ENCODE data around the gene ZNF417. TPM values are rescaled to one million over a fixed set of nuclear protein-coding genes. Genes with fewer than 3 reads are reported as not detected.
A peak's percentile ranks its signal among the peaks of the same experiment; 100 is the strongest.

The ZNF417 gene
- total and polyA plus RNA-seq, 2 of the 13 experiments (the other 11 are each of a cell fraction or from before 2014, with no cell fraction given), result 2.9 to 13.7 TPM

DNA sequence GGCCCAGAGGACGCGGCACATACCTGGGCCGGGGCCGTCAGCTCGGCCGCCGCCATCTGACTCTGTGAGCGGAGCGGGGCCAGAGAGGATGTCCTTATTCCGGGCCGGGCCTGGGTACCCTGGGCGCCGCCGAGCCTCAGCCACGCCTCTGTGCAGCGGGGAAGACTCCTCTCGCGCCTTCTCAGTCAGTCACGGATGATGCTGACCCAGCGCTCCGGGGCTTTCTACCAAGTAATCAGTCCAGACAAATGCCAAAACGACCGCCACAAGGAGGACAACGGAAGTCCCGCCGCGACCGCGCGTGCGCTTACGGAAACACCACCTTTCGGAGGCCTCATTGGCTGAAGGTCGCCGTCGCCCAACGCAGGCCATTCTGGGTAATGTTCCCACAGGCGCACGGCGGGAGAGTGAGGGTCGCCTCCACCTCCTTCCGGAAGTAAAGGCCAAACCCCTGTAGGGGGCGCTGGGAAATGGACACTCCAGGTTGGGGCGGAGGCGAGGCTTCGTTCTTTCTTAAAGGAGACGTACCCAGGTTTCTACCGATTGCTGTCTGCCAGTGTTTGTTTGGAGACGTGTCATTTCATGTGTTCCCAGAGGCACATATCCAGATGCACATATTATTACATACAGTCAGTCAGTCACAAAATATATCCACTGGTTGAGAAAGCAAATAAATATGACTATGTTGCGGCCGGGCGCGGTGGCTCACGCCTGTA lies 31.2 kb upstream of the ZNF417 start, which contains the start of gene ZNF256 (continued):
- TF ChIP-seq, protein P1, sequence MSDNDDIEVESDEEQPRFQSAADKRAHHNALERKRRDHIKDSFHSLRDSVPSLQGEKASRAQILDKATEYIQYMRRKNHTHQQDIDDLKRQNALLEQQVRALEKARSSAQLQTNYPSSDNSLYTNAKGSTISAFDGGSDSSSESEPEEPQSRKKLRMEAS (IDR thresholded peaks at IDR 0.05), result peak; percentile 80
- peak; percentile 60; the same call in 1 of the 2 replicates for TF ChIP-seq TGIF2 (CRISPR knock-in tag; IDR thresholded peaks at IDR 0.05)
- TF ChIP-seq NAIF1 (CRISPR knock-in tag; IDR thresholded peaks at IDR 0.05; ENCODE audit: borderline replicate concordance), result no peak
- TF ChIP-seq, protein P2, sequence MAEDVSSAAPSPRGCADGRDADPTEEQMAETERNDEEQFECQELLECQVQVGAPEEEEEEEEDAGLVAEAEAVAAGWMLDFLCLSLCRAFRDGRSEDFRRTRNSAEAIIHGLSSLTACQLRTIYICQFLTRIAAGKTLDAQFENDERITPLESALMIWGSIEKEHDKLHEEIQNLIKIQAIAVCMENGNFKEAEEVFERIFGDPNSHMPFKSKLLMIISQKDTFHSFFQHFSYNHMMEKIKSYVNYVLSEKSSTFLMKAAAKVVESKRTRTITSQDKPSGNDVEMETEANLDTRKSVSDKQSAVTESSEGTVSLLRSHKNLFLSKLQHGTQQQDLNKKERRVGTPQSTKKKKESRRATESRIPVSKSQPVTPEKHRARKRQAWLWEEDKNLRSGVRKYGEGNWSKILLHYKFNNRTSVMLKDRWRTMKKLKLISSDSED (CRISPR knock-in tag; IDR thresholded peaks at IDR 0.05), result no peak
- TF ChIP-seq ZNF570 (CRISPR knock-in tag; IDR thresholded peaks at IDR 0.05; ENCODE audit: borderline replicate concordance), result no peak
- TF ChIP-seq FOXJ3 (CRISPR knock-in tag; IDR thresholded peaks at IDR 0.05; ENCODE audit: borderline replicate concordance), result no peak
- TF ChIP-seq BCL6 (CRISPR knock-in tag; IDR thresholded peaks at IDR 0.05), result 0 out of 2 replicates have a peak, but pooled peaks have one; percentile 18
- TF ChIP-seq, protein P3, sequence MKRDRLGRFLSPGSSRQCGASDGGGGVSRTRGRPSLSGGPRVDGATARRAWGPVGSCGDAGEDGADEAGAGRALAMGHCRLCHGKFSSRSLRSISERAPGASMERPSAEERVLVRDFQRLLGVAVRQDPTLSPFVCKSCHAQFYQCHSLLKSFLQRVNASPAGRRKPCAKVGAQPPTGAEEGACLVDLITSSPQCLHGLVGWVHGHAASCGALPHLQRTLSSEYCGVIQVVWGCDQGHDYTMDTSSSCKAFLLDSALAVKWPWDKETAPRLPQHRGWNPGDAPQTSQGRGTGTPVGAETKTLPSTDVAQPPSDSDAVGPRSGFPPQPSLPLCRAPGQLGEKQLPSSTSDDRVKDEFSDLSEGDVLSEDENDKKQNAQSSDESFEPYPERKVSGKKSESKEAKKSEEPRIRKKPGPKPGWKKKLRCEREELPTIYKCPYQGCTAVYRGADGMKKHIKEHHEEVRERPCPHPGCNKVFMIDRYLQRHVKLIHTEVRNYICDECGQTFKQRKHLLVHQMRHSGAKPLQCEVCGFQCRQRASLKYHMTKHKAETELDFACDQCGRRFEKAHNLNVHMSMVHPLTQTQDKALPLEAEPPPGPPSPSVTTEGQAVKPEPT (CRISPR knock-in tag; IDR thresholded peaks at IDR 0.05; ENCODE audit: low read depth), result no peak
- TF ChIP-seq ZNF263 (CRISPR knock-in tag; IDR thresholded peaks at IDR 0.05), result no peak
- TF ChIP-seq SALL2 (CRISPR knock-in tag; IDR thresholded peaks at IDR 0.05), result peak; percentile 70; the same call in 1 of the 2 replicates
- TF ChIP-seq, protein P4, sequence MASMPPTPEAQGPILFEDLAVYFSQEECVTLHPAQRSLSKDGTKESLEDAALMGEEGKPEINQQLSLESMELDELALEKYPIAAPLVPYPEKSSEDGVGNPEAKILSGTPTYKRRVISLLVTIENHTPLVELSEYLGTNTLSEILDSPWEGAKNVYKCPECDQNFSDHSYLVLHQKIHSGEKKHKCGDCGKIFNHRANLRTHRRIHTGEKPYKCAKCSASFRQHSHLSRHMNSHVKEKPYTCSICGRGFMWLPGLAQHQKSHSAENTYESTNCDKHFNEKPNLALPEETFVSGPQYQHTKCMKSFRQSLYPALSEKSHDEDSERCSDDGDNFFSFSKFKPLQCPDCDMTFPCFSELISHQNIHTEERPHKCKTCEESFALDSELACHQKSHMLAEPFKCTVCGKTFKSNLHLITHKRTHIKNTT (CRISPR knock-in tag; IDR thresholded peaks at IDR 0.05), result no peak
- TF ChIP-seq ZBTB7A (CRISPR knock-in tag; IDR thresholded peaks at IDR 0.05), result peak; percentile 93
- 0 out of 2 replicates have a peak, but pooled peaks have one; percentile 28 for TF ChIP-seq IRX3 (CRISPR knock-in tag; IDR thresholded peaks at IDR 0.05; ENCODE audit: borderline replicate concordance, low read depth)
- TF ChIP-seq, protein P5, sequence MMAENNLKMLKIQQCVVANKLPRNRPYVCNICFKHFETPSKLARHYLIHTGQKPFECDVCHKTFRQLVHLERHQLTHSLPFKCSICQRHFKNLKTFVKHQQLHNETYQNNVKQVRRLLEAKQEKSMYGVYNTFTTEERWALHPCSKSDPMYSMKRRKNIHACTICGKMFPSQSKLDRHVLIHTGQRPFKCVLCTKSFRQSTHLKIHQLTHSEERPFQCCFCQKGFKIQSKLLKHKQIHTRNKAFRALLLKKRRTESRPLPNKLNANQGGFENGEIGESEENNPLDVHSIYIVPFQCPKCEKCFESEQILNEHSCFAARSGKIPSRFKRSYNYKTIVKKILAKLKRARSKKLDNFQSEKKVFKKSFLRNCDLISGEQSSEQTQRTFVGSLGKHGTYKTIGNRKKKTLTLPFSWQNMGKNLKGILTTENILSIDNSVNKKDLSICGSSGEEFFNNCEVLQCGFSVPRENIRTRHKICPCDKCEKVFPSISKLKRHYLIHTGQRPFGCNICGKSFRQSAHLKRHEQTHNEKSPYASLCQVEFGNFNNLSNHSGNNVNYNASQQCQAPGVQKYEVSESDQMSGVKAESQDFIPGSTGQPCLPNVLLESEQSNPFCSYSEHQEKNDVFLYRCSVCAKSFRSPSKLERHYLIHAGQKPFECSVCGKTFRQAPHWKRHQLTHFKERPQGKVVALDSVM (CRISPR knock-in tag; IDR thresholded peaks at IDR 0.05), result no peak
- TF ChIP-seq ZSCAN31 (CRISPR knock-in tag; IDR thresholded peaks at IDR 0.05; ENCODE audit: low read depth), result peak; percentile 82; the same call in 1 of the 2 replicates
- TF ChIP-seq MIER2 (CRISPR knock-in tag; IDR thresholded peaks at IDR 0.05), result peak; percentile 57; the same call in 1 of the 2 replicates
- TF ChIP-seq ZNF546 (CRISPR knock-in tag; conservative IDR thresholded peaks at IDR 0.05), result no peak
- TF ChIP-seq, protein P6, sequence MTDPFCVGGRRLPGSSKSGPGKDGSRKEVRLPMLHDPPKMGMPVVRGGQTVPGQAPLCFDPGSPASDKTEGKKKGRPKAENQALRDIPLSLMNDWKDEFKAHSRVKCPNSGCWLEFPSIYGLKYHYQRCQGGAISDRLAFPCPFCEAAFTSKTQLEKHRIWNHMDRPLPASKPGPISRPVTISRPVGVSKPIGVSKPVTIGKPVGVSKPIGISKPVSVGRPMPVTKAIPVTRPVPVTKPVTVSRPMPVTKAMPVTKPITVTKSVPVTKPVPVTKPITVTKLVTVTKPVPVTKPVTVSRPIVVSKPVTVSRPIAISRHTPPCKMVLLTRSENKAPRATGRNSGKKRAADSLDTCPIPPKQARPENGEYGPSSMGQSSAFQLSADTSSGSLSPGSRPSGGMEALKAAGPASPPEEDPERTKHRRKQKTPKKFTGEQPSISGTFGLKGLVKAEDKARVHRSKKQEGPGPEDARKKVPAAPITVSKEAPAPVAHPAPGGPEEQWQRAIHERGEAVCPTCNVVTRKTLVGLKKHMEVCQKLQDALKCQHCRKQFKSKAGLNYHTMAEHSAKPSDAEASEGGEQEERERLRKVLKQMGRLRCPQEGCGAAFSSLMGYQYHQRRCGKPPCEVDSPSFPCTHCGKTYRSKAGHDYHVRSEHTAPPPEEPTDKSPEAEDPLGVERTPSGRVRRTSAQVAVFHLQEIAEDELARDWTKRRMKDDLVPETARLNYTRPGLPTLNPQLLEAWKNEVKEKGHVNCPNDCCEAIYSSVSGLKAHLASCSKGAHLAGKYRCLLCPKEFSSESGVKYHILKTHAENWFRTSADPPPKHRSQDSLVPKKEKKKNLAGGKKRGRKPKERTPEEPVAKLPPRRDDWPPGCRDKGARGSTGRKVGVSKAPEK (CRISPR knock-in tag; IDR thresholded peaks at IDR 0.05; ENCODE audit: borderline replicate concordance), result no peak

Measured in HepG2 (cell line).